ENCODE results near the gene NKG7.

Gene NKG7

GRCh38 chr19:51357952-51358351 lies 14.5 kb downstream of the NKG7 start:
- DNase-seq: no peak

DNA sequence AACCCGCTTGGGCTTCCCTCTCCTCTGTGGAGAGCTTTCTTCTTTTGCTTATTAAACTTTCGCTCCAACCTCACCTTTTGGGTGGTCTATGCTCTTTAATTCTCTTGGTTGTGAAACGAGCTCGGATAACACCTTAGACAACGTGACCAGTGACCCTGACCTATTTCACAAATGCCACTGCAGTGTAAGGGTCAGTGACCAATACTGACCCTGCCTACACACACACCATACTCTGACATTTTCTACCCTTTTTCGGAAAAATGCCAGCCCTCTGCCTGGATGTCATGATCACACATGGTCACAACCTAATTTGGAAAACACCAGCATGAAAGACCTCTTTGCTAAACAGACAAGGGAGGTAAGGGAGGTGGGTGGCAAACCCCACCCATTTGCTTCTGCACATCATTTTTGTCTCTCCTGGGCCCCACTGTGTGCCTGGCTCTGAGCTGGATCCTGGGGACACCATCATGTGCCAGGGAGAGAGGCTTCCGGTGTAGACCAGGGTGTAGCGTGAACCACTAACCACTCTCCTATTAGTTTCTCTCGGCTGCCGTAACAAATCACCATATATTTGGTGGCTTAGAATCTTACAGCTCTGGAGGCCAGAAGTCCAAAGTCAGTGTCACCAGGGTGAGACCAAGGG lies 16.2 kb downstream of the NKG7 start:
- DNase-seq: no peak

GRCh38 chr19:51354742-51355148 lies 17.7 kb downstream of the NKG7 start:
- no peak for DNase-seq

DNA sequence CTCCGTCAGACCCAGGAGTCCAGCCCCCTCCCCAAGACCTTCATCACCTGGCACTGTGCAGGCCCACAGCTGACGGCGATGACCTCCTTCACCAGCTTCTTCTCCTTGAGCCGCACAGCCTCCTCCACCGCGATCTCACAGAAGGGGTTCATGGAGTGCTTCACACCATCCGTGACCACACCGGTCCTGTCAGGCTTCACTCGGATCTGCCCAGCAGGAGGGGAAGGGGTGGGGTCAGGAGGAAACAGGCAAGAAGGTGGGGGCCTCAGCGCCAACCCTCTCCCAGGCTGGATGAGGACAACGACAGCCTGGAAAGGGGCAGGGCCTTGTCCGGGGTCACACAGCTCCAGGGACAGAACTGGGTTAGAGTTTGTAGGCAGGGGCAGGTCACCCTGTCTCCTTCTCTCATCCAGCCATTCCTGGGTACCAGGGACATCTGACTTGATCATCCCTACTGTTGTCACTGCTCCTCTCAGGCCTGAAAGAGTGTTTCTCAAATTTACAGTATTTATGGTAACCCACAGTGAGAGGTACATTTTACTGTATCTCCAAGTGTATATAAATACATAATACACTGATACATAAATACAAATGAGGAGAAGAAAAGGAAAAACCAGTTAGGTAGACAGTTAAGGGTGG lies 18.2 kb downstream of the NKG7 start:
- DNase-seq: no peak

DNA sequence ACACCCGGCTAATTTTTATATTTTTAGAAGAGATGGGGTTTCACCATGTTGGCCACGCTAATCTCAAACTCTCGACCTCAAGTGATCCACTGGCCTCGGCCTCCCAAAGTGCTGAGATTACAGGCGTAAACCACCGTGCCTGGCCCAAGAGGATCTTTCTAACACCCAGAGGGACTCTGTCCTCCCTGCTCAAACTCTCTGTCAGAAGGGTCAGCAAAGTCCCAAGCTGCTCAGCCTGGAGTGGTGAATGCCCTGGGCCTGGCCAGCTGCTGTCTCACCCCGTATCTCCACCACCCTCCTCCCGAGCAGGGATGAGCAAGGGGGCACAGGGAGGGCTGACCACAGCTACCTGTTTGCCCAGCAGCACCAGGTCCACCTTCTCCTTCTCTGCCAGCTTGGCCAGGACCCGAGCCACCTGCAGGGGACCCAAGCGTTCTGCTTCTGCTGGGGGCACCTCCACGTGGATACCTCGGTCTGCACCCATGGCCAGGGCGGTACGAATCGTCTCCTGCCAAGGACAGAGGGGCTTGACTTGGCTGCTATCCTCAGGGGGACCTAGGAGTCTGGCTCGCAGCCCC lies 19.6 kb downstream of the NKG7 start:
- DNase-seq: no peak

- DNase-seq: no peak
Observed at GRCh38 chr19:51351266-51351990, 21.0 kb downstream of the NKG7 start.

DNA sequence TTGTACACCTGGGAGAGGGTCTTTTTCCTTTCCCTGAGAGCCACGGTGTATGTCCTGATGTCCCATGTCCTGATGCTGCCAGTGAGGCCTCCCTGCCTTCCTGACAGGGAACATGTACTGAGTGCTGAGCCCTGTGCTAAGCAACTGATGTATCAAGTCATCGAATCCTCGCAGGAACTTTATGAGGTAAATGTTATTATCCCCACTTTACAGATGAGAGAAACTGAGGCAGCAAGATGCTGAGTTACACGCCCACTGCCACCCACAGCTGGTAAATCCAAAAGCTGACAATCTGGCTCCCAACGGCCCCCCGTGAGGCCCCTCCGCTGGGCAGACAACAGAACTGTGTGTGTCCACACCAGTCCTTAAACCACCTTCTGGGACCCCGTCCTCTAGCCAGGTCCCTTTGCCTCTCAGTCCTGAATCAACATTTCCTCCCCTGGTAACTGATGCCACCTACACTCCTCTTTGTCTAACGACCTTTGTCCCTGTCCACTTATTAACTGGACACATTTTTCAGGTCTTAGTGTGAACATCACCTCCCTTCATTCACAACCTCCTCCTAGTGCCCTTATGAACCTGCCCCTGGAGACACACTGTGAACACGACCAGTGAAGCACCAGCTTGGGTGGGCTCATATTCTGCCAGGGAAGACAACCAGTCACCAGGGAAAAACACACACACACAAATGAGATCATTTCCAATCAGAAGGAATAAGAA lies 25.1 kb downstream of the NKG7 start:
- no peak for DNase-seq

DNA sequence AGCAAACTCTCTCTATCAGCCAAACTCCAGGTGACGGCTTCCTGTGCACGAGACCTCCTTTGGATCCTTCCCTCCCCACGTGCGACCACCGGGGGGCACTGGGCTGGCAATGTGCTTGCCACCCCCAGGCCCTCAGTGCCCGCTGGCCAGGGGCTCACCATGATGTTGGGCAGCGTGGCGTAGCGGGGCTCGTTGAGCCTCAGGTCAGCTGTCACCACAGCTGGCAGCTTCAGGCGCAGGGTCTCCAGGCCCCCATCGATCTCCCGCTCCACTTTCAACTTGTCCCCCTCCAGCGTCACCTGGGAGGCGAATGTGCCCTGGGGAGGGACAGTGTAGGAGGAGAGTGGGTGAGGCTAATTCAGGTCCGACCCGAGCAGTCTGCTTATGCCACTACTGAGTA lies 25.7 kb downstream of the NKG7 start:
- no peak for DNase-seq

- DNase-seq: no peak
Observed at GRCh38 chr19:51345076-51345620, 27.3 kb downstream of the NKG7 start.

DNA sequence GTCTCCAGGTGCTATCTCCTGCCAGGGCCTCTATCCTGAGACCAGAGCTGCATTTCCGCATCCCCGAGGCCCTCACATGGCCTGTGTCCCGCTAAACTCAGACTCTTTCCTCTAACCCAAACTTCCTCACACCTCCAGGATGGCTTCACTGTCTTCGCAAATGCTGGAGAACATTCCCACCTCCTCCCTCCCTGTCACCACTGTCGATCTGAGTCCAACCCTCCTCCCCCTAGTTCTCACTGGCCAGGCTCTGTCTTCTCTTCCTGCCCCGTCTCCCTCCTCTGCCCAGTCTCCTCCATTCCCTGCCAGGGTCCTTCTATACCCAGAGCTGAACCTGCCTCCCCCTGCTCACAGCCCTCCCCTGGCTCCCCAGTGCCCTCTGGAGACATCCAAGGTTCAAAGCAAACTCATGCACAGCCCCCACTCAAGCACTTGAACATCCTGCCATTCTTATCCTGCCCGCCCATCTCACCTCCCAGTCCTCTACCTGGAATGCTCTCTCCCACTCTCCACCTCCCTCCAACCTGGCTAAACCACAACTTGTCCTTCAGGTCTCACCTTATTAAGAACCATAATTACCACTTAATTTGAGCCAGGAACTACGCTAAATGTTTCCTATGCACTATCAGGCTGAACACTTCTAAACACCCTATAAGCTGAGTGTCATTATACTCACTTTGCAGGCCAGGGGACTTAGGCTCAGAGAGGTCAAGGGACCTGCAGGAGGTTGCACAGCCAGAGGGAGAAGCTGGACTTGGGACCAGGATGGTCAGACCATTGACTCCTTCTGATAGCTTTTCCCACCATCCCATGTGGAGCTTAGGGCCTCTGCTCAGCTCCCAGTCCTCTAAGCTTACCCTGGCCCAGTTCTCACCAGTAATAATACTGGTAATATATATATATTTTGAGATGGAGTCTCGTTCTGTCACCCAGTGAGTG lies 29.6 kb downstream of the NKG7 start:
- no peak for DNase-seq

DNA sequence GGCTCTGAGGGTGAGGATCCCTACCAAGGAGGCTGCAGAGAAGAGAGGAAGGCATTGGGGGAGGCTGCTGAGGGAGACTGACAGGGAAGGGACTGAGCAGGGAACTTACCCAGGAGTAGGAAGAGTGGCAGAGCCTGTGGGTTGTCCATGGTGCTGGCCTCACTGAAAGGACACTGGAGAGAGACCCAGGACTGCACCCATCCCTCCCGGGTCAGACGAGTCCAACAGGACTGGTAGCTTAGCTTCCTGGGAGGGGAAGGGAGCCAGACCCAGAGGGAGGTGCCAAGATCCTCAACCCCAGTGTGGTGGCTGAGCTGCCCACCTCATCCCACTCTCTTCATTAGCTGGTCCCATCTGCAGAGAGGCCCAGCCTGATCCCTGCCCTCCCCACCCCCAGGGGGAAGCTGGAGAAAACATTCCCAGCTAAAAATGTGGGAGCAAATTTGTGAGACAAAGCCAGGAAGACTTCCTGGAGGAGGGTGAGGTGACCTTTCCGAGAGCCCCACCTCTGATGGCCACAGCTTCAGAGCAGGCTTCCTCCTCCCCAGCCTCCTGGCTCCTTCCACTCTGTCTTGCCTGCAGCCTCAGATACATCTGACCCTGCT lies 30.4 kb downstream of the NKG7 start, which contains the start of gene VSIG10L:
Gene VSIG10L (minus strand): TSS at position 164 of the 605 bp plus-strand sequence. CDS start 15 bp downstream, at position 149.
- no peak for DNase-seq

- no peak for DNase-seq
Observed at GRCh38 chr19:51341066-51341465, 31.4 kb downstream of the NKG7 start.

DNA sequence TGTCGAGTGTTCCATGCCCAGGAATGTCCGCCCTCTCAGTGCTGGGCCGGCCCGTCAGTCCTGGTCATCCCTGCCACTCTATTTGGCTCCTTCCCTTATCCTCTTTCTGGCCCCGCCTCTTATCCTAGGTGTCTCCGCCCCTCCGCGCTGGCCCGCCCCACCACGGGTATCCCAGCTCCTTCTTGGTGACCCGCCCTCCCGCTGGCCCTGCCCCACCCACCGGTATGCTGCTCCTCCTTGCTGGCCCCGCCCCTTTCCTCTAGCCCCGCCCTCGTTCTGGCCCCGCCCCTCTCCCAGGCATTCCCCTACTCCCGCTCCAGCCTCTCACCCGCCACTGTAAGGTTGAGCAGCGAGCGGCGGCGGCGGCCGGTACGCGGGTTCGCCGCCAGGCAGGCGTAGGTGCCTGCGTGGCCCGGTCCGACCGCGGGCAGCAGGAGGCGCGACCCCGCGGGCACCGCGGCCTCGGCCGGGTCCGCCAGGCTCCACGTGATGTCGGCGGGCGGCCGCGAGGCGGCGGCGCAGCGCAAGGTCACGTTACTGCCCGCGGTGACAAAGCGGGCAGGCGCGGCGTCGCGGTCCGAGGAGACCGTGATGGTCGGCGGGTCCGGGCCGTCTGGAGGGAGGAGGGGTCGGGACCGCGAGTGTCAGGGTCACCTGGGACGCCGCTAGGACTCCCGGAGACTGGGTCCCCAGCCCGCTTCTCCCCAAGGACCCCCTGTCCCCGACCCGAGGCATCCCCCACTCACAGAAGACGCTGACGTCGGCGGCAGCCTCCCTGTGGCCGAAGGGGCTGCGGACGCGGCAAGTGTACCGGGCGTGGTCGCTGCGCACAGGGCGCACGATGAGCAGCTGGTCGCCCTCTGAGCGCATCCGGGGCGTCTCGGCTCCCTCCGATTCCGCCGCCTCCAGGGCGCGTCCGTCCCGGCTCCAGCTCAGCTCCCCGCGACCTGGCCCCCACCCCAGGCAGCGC lies 32.5 kb downstream of the NKG7 start:
- peak; percentile 97 for DNase-seq

DNA sequence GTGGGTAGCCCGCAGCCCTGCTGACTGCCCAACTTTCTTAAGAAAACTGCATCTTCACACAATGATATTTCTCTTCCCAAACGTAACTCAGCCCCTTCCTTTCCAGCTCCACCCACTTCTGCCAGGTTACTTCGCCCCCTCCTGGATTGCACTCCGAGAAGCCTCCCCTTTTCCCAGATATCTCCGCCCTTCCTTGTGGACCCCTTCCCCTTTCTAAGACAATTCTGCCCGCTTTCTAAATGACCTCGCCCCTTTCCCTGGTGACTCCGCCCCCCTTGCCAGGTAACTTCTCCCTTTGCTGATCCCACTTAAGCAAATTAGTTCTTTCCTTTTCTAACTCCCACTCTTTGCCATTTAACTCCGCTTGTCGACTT lies 33.2 kb downstream of the NKG7 start:
- no peak for DNase-seq

- peak; percentile 93 for DNase-seq
Observed at GRCh38 chr19:51338563-51339312, 33.7 kb downstream of the NKG7 start.

GRCh38 chr19:51337861-51338562 lies 34.4 kb downstream of the NKG7 start:
- DNase-seq: no peak

- no peak for DNase-seq
Observed at GRCh38 chr19:51337141-51337860, 35.2 kb downstream of the NKG7 start.
